ENCODE results near the gene FAF1.

Gene FAF1

DNA sequence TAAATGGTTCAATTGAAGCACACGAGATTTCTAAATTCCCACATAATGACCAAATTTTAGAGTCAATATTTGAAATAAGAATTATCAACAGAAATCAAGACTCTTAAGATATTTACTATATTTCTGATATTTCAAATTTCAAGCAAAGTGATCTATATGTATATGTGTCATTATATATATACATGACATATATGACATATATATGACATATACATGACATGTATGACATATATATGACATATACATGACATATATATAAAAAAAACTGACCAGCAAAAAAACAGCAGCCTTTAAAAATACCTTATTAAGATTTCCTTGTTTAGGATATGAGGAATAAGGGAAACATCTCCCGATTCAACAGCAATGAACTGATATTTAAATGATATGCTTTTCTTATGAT lies 266.2 kb downstream of the FAF1 start:
- DNase-seq: no peak

DNA sequence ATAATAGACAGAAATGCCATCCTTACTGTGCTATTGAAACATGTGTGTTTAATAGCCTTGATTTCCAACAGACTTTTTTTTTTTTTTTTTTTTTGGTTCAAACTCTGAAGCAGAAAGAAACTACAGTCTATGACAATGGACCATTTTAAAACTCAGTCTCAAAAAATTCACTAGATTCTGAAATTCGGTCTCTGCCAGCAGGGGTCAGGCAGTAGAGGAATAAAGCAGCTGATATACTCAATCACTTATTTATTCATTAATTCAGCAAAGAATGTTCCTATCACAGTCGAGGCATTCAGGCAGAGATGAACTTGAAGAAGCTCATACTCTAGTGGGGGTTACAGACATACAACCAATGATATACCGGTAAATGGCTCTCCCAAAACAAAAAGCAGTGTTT lies 275.9 kb downstream of the FAF1 start:
- no peak for DNase-seq

GRCh38 chr1:50681931-50682330 lies 278.1 kb downstream of the FAF1 start:
- no peak for DNase-seq

DNA sequence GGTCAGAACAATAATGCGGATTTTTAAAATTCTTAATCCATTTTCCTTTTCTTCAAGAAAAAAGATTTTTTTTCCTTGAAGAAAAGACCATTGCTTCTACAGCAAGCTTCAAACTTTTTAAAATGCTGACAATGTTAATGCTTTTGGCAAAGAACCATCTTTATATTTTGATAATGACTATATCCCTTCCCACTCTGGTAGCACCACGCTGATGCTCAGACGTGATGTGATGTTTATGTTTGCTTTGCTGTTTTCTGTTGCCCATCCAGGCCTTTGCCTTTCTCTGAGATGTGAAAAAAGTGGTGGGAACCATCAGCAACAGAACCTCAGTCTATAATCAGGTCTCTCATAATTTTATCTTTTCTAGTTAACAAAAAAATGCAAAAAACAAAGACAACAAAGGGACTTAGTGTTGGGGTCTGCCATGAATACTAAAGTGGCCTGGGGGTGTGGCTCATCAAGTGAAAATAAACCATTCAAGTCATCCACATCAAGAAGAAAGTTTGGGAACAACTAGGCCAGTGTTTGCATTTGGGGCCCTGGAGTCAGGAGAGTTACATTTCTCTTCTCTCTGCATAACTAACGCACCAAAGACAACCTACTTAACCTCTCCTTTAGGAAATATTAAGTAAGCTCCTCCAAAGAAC lies 292.2 kb downstream of the FAF1 start:
- no peak for DNase-seq

GRCh38 chr1:50667272-50667671 lies 292.8 kb downstream of the FAF1 start:
- no peak for DNase-seq

- DNase-seq: no peak
These were observed 293.2 kb downstream of the FAF1 start for GRCh38 chr1:50666849-50667248.

DNA sequence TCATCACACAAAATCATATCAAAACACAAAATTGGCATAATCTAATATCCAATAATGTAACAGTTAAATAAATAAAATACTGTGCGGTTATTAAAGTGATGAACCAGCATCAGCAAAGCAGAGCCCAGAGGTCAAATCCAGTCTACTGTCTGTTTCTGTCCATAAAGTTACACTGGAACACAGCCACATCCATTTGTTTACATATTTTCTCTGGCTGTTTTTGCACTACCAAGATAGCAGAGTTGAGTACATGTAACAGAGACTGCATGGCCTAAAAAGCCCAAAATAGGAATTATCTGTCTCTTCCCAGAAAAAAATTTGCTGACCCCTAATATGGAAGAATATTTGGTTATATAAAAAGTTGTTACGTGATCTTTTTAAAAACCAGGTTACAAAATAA lies 294.7 kb downstream of the FAF1 start:
- no peak for DNase-seq

- DNase-seq: no peak
These were observed 298.4 kb downstream of the FAF1 start for GRCh38 chr1:50661626-50662025.

GRCh38 chr1:50659107-50659662 lies 300.9 kb downstream of the FAF1 start:
- no peak for DNase-seq

GRCh38 chr1:50658459-50659076 lies 301.5 kb downstream of the FAF1 start:
- DNase-seq: no peak

DNA sequence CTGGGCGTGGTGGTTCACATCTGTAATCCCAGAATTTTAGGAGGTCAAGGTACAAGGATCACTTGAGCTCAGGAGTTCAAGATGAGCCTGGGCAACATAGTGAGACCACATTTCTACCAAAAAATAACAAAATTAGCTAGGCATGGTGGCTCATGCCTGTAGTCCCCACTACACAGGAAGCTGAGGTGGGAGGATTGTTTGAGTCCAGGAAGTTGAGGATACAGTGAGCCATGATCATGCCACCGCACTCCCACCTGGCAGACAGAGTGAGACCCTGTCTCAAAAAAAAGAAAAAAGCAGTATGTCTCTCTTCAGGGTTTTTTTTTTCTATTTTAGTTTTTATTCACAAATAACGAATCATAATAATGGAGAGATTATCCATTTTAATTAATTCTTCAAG lies 303.1 kb downstream of the FAF1 start:
- no peak for DNase-seq

- DNase-seq: no peak
These were observed 308.4 kb downstream of the FAF1 start for GRCh38 chr1:50651476-50652263.

- no peak for DNase-seq
These were observed 313.5 kb downstream of the FAF1 start for GRCh38 chr1:50646526-50646925.

DNA sequence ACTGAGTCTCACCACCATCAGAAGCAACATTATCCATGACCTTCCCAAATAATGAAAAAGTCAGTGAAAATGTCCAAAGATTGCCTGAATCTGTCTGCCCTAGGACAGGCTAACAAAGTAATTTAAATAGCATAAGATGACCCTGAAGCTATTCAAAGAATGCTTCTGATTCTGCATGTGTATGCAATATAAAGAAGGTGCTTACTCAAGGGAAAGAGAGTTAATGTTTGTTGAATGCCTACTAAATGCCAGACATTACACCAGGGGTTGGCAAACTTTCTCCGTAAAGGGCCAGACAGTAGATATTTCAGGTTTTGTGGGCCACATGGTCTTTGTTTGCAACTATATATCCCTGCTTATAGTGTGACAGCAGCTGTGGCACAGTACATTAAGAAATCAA lies 314.9 kb downstream of the FAF1 start:
- DNase-seq: no peak

- DNase-seq: no peak
These were observed 315.5 kb downstream of the FAF1 start for GRCh38 chr1:50644447-50645105.

DNA sequence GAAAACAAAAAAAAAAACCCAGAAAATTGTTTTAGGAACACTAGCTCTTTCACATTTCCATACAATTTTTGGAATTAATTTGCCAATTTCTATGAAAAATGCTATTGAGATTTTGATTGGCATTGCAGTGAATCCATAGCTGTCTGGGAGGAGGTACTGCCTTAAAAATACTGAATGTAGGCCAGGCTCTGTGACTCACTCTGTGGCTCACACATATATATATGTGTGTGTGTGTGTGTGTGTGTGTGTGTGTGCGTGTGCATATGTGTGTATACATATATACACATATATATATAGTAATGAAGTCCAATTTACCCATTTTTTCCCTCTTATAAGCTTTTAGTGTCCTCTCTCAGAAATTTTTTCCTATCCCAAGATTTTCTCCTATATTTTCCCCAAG lies 322.6 kb downstream of the FAF1 start:
- no peak for DNase-seq

GRCh38 chr1:50634251-50634650 lies 325.8 kb downstream of the FAF1 start:
- DNase-seq: no peak

DNA sequence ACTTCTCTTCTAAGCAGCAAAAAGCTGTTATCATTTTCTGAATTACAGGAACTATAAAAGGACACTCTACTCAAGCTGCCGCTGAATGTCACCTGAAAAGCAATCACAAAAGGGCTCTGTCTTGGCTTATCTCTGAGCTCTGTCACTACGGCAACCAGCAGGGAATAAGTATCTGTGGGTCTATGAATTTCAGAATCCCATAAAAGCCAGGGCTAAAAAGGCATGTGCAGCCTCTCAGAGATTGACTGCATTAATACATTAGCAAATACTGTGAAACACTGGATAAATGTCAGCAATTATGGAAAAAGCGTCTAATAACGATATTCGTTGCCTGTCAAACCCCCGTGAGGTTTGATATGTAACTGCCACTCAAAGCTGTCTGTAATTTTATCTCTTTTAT lies 326.6 kb downstream of the FAF1 start:
- peak; percentile 27 for DNase-seq

DNA sequence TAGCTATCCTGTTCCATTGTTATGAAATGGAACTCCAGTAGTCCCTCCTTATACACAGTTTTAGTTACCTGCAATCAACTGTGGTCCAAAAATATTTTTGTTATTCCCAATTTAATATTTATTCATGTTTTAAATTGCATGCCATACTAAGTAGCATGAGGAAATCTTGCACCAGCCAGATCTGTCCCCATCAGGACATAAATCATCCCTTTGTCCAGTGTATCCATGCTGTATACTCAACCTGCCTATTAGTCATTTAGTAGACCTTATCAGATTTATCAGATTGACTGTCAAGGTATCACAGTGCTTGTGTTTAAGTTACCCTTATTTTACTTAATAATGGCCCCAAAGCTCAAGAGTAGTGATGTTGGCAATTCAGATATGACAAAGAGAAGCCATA lies 328.9 kb downstream of the FAF1 start:
- DNase-seq: no peak

DNA sequence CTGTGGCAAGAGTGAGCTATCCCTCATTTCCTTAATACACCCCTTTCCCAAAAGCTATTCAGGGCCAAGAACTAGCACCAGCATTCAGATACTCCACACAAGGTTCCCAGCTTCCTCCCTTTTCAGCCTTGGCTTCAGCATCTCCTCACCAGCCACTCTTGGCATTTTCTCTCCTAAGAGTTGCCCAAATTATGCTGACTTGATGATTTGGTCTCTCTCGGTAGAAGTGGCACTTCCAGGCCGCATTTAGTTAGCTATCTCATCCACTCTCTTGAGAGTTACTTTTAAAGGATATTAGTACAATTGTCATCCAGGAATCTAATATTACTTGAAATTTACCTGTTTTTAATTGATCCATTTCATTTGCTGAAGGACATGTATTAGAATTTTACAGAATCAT lies 337.8 kb downstream of the FAF1 start:
- no peak for DNase-seq

GRCh38 chr1:50620680-50621329 lies 339.3 kb downstream of the FAF1 start:
- DNase-seq: no peak

- no peak for DNase-seq
These were observed 344.9 kb downstream of the FAF1 start for GRCh38 chr1:50615036-50615750.

All from NCI-H2171 (cell line).